ENCODE measurements around the gene PPP1R9A.

GRCh38 chr7:95198863-95199262, 291.5 kb downstream of the PPP1R9A start:
- TF ChIP-seq CTCF (IDR thresholded peaks at IDR 0.05) (no peak), EP300 (IDR thresholded peaks at IDR 0.05) (no peak), POLR2A (IDR thresholded peaks at IDR 0.05) (no peak)

Measured in tibial nerve (tissue), 4 donors.